Psoas muscle (tissue), 8 donors: ENCODE results near the gene GCAT. TPM values are rescaled to one million over a fixed set of nuclear protein-coding genes. Genes with fewer than 3 reads are reported as not detected.

Experiments
- ATAC-seq, 4 donors: fragments of 200-7000 bp; cut with Tn5 transposase; one replicate each; pipeline ENCODE4 v1.9.1; 2020; ENCODE audit warnings: moderate library complexity in 3 of 4, mild to moderate bottlenecking in 2 of 4
- DNase-seq, 2 donors: peaks; one replicate each; pipeline ENCODE4 v3.0.0-alpha.2; 2020
- H3K27ac ChIP-seq: fragments of 200-600 bp; one replicate; pipeline ENCODE4 v1.8.0; 2022
- H3K27me3 ChIP-seq, 3 donors: fragments of 200-600 bp in 1 of 3; one replicate each; pipeline versions ENCODE4 v1.6.1 to v1.8.0; 2013 to 2022; ENCODE audit warnings: low read length in 2 of 3, mild to moderate bottlenecking in 2 of 3, moderate library complexity in 1 of 3; ENCODE audit not compliant: insufficient read depth in 3 of 3
- H3K36me3 ChIP-seq, 2 donors: fragments of 200-600 bp in 1 of 2; one replicate each; pipeline versions ENCODE4 v1.6.1 to v1.8.0; 2013 to 2022; ENCODE audit warnings: low read depth in 1 of 2, mild to moderate bottlenecking in 1 of 2, moderate library complexity in 1 of 2; ENCODE audit not compliant: insufficient read depth in 1 of 2
- H3K4me1 ChIP-seq: fragments of 200-600 bp; one replicate; pipeline ENCODE4 v1.8.0; 2022
- H3K4me3 ChIP-seq: fragments of 200-600 bp; one replicate; pipeline ENCODE4 v1.8.0; 2022; ENCODE audit warnings: mild to moderate bottlenecking
- H3K9me3 ChIP-seq: fragments of 200-600 bp; one replicate; pipeline ENCODE4 v1.8.0; 2022
- CTCF ChIP-seq: fragments of 200-600 bp; IDR thresholded peaks from one replicate; pipeline ENCODE4 v1.8.0; 2022; ENCODE audit warnings: antibody characterized with exemption
- WGBS, 3 donors: extraction: QIAGEN DNeasy Blood & Tissue Kit; methylation state at CpG; one replicate each; pipeline versions ENCODE4 v1.1.6 to v1.1.7; 2013; 5-methylcytosine and 5-hydroxymethylcytosine counted together
- intact Hi-C, 2 donors: fragments of 100-400 bp; cut with DNase I; formaldehyde crosslinking; loops; one replicate each; pipeline versions ENCODE4 v1.11.0 to v1.14.2; 2022
- polyA plus RNA-seq, 3 donors: library from polyadenylated mRNA; stranded (reverse); fragments of 200-250 nt; gene quantifications; one replicate each; pipeline ENCODE4 v1.2.3, GENCODE V29; 2013
- total RNA-seq, 4 donors: library from RNA; stranded (reverse); fragmentation: NEBNext Ultra II Directional in 2 of 4; extraction: Animal tissue kit (Norgen Biotek cat#: 25700) in 2 of 4; gene quantifications; one replicate each; pipeline versions ENCODE4 v1.2.1 to v1.2.4, GENCODE V29; 2021 to 2023
- donor health status: healthy with polysubstance abuse.
- donor health status: DM: no; HTN: no; CAD: no; lungs with moderate emphysema.
- donor health status: Bipolar disorder and iron deficiency.
- donor health status: healthy.
- donor health status: DM: yes; HTN: yes; CAD: no.
- donor health status: DM: no; HTN: no; CAD: no.
- donor health status: DM: no; HTN: no; CAD: no.
- donor health status: DM: yes; HTN: yes; CAD: no.

The GCAT gene
- total and polyA plus RNA-seq, 7 donors = 5.4 to 19.2 (median 8.3) TPM

- Histone ChIP-seq H3K36me3 (peaks cover 0 to 52% of the 10 kb centered on the region in 2 donors), H3K9me3 (no peaks in the 10 kb centered on the region), H3K4me1 (peaks cover 6% of the 10 kb centered on the region), H3K27me3 (no peaks in the 10 kb centered on the region), H3K27ac (no peak overlapping the region), H3K4me3 (no peak overlapping the region)
- 86 to 89% (median 89%) methylated on average over 8 of the region's 8 CpGs for WGBS, 3 donors
- ATAC-seq (peak in 1 of 4 donors; percentile 12), DNase-seq (no peak)
- no peak for TF ChIP-seq CTCF
- intact Hi-C loops = no loop called here
These were observed 41.7 kb upstream of the GCAT start for GRCh38 chr22:37765953-37766576.

- Histone ChIP-seq H3K36me3 (peaks cover 0 to 67% of the 10 kb centered on the region in 2 donors), H3K27ac (no peak overlapping the region), H3K9me3 (no peaks in the 10 kb centered on the region), H3K27me3 (no peaks in the 10 kb centered on the region), H3K4me1 (peaks cover 6% of the 10 kb centered on the region), H3K4me3 (no peak overlapping the region)
- WGBS, 3 donors = 92 to 98% (median 97%) methylated on average over 3 of the region's 3 CpGs
- no peak for TF ChIP-seq CTCF
- ATAC-seq (no peak), DNase-seq (no peak)
- intact Hi-C loops = no loop called here
These were observed 39.5 kb upstream of the GCAT start for GRCh38 chr22:37768273-37768672.

GRCh38 chr22:37769056-37769455 lies 38.7 kb upstream of the GCAT start:
- Histone ChIP-seq H3K27me3 (no peaks in the 10 kb centered on the region), H3K4me3 (no peak overlapping the region), H3K9me3 (no peaks in the 10 kb centered on the region), H3K4me1 (peaks cover 6% of the 10 kb centered on the region), H3K27ac (no peak overlapping the region), H3K36me3 (peaks cover 0 to 72% of the 10 kb centered on the region in 2 donors)
- DNase-seq = no peak
- no peak for TF ChIP-seq CTCF
- WGBS, 3 donors = 94 to 98% (median 97%) methylated on average over 24 of the region's 24 CpGs
- no peak for ATAC-seq
- intact Hi-C loops = no loop called here

GRCh38 chr22:37771081-37771480 lies 36.7 kb upstream of the GCAT start:
- Histone ChIP-seq H3K27me3 (no peaks in the 10 kb centered on the region), H3K9me3 (no peaks in the 10 kb centered on the region), H3K27ac (no peak overlapping the region), H3K36me3 (peaks cover 0 to 72% of the 10 kb centered on the region in 2 donors), H3K4me3 (no peak overlapping the region), H3K4me1 (no peaks in the 10 kb centered on the region)
- no peak for TF ChIP-seq CTCF
- WGBS, 3 donors = 53 to 62% (median 60%) methylated on average over 4 of the region's 4 CpGs
- intact Hi-C loops = no loop called here
- ATAC-seq (no peak), DNase-seq (no peak)
